Measurements from ENCODE around the gene ABR. TPM values are rescaled to one million over a fixed set of nuclear protein-coding genes. Genes with fewer than 3 reads are reported as not detected.

Gene ABR
- total RNA-seq, 1 donor = 156 TPM

DNA sequence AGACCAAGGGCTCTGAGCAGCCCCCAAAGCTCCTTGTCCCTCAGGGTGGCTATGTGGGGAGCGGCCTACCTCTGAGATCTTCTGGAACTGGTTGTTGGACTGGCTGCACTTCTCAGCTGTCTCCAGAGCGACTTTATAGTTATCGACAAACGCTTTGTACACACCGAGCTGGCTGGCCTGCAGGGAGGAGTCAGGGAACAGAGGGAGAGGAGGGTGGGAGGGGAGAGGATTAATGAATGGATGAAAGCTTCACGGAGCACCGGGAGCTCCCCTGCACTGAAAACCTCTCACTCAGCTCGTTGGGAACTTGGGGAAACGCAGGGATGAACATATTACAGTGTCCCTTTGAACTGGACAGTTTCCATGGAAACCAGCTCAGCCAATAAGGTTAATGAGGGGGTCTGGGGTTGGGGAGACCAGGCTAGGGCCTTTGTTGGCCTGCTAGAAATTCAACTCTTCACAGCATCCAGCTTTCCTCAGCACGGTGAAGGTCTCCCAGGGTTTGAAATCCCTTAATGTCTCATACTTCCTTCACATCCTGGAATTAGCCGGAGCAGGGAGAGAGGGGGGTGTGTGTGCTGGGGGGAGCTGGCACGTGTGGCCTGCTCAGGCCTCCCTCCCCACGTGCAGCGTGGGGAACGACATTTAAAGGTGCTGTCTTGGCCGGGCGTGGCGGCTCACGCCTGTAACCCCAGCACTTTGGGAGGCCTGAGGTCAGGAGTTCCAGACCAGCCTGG is 96.2 kb downstream of the ABR start:
- H3K27me3 ChIP-seq (ENCODE audit: insufficient read depth, low read length) = no peaks in the 10 kb centered on the region
- TF ChIP-seq, protein P1, sequence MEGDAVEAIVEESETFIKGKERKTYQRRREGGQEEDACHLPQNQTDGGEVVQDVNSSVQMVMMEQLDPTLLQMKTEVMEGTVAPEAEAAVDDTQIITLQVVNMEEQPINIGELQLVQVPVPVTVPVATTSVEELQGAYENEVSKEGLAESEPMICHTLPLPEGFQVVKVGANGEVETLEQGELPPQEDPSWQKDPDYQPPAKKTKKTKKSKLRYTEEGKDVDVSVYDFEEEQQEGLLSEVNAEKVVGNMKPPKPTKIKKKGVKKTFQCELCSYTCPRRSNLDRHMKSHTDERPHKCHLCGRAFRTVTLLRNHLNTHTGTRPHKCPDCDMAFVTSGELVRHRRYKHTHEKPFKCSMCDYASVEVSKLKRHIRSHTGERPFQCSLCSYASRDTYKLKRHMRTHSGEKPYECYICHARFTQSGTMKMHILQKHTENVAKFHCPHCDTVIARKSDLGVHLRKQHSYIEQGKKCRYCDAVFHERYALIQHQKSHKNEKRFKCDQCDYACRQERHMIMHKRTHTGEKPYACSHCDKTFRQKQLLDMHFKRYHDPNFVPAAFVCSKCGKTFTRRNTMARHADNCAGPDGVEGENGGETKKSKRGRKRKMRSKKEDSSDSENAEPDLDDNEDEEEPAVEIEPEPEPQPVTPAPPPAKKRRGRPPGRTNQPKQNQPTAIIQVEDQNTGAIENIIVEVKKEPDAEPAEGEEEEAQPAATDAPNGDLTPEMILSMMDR (IDR thresholded peaks at IDR 0.05; ENCODE audit: extremely low read depth, low read depth, low read length) = no peak
- peaks cover 27% of the 10 kb centered on the region for H3K36me3 ChIP-seq (ENCODE audit: insufficient read depth, low read length)
- H3K9me3 ChIP-seq (ENCODE audit: low read depth, low read length) = no peaks in the 10 kb centered on the region
- peak; percentile 47 for DNase-seq (ENCODE audit: insufficient read length, low spot score, missing footprints)
- no peak overlapping the region for H3K4me3 ChIP-seq (ENCODE audit: insufficient read depth, low read length)
- no peak overlapping the region for H3K4me2 ChIP-seq (ENCODE audit: insufficient read depth, low read length)
- no peak overlapping the region for H2AFZ ChIP-seq (ENCODE audit: low read length)
- H4K20me1 ChIP-seq (ENCODE audit: insufficient read depth, low read length) = peaks cover 12% of the 10 kb centered on the region
- peaks cover 17% of the 10 kb centered on the region for H3K4me1 ChIP-seq (ENCODE audit: insufficient read depth, low read length)
- peaks cover 4% of the 10 kb centered on the region for H3K79me2 ChIP-seq (ENCODE audit: insufficient read depth, low read length)
- no peak overlapping the region for H3K27ac ChIP-seq (ENCODE audit: low read depth, low read length)

DNA sequence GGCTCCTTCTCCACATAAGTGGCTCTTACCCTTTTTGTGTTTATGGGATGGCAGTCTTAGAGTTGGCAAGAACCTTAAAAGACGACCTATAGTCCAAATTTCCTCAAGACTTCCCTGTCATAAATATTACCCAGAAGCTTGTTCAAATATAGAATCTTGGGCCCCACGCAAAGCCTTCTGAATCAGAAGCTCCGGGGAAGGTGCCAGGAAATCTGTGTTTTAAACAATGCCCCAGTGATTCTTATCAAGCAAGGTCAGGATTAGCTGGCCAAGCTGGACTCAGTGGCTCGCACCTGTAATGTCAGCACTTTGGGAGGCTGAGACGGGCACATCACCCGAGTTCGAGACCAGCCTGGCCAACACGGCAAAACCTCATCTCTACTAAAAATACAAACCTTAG is 97.2 kb downstream of the ABR start:
- peaks cover 27% of the 10 kb centered on the region for H3K36me3 ChIP-seq (ENCODE audit: insufficient read depth, low read length)
- no peak overlapping the region for H3K27ac ChIP-seq (ENCODE audit: low read depth, low read length)
- peaks cover 4% of the 10 kb centered on the region for H3K79me2 ChIP-seq (ENCODE audit: insufficient read depth, low read length)
- TF ChIP-seq, protein P1 (IDR thresholded peaks at IDR 0.05; ENCODE audit: extremely low read depth, low read depth, low read length) = no peak
- no peak overlapping the region for H3K4me3 ChIP-seq (ENCODE audit: insufficient read depth, low read length)
- no peak overlapping the region for H2AFZ ChIP-seq (ENCODE audit: low read length)
- DNase-seq (ENCODE audit: insufficient read length, low spot score, missing footprints) = peak; percentile 84
- H3K4me1 ChIP-seq (ENCODE audit: insufficient read depth, low read length) = peaks cover 11% of the 10 kb centered on the region
- no peaks in the 10 kb centered on the region for H3K27me3 ChIP-seq (ENCODE audit: insufficient read depth, low read length)
- peaks cover 11% of the 10 kb centered on the region for H4K20me1 ChIP-seq (ENCODE audit: insufficient read depth, low read length)
- H3K9me3 ChIP-seq (ENCODE audit: low read depth, low read length) = no peaks in the 10 kb centered on the region
- H3K4me2 ChIP-seq (ENCODE audit: insufficient read depth, low read length) = no peak overlapping the region

DNA sequence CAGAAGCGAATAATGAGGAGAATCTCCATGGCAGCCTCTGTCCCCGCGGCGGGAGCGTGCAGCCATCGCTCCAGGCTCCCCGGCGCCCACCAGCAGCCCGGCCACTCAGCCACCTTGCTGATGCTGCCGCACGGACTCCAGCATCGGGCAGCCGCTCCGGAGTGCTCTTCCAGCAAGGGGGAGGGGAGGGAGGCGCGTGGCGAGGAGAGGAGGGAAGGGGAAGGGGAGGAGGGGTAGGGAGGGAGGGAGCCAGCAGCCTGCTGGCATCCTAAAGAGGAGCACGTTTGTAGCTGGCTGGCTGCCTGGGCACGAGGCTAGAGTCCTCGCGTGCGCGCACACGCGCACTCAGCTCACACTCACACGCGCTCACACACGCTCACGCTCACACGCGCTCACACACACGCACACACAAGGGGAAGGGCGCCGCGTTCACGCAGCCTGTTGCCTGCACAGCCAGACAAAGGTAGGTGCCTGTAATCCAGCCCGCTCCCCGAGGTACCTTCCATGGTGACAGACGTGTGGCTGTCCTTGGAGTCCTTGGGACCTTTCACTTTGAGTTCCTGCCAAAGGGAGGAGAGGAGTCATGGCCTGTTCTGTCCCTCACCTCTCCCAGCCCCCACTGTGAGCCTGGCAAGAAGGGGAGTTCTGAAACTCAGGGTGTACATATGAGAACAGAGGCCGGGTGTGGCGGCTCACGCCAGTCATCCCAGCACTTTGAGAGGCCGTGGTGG is 100.8 kb downstream of the ABR start:
- Histone ChIP-seq H3K36me3 (ENCODE audit: insufficient read depth, low read length) (peaks cover 30% of the 10 kb centered on the region), H3K27me3 (ENCODE audit: insufficient read depth, low read length) (no peaks in the 10 kb centered on the region), H3K4me3 (ENCODE audit: insufficient read depth, low read length) (no peak overlapping the region), H4K20me1 (ENCODE audit: insufficient read depth, low read length) (peaks cover 14% of the 10 kb centered on the region), H3K27ac (ENCODE audit: low read depth, low read length) (no peak overlapping the region), H3K79me2 (ENCODE audit: insufficient read depth, low read length) (no peaks in the 10 kb centered on the region), H3K4me2 (ENCODE audit: insufficient read depth, low read length) (no peak overlapping the region), H3K4me1 (ENCODE audit: insufficient read depth, low read length) (peaks cover 10% of the 10 kb centered on the region), H3K9me3 (ENCODE audit: low read depth, low read length) (no peaks in the 10 kb centered on the region), H2AFZ (ENCODE audit: low read length) (no peak overlapping the region)
- TF ChIP-seq, protein P1 (IDR thresholded peaks at IDR 0.05; ENCODE audit: extremely low read depth, low read depth, low read length) = no peak
- peak; percentile 36 for DNase-seq (ENCODE audit: insufficient read length, low spot score, missing footprints)
